GM12864 (cell line): Measurements from ENCODE around the gene SLC22A4.

ENCODE experiments used
- DNase-seq: peaks from one replicate; pipeline ENCODE4 v3.0.0-alpha.2; 2011; ENCODE audit warnings: low read depth
- H3K4me3 ChIP-seq: 2 replicates; pipeline ENCODE4 v1.5.1; 2011; ENCODE audit warnings: mild to moderate bottlenecking, low read depth, low read length, control low read depth
- CTCF ChIP-seq: IDR thresholded peaks from 2 replicates; pipeline ENCODE4 v1.5.1; 2011; ENCODE audit warnings: low read depth, mild to moderate bottlenecking, moderate library complexity, low read length, control low read depth, inconsistent platforms; ENCODE audit errors: missing control alignments

SLC22A4 gene

GRCh38 chr5:132277971-132278853, 16.0 kb upstream of the SLC22A4 start:
- H3K4me3 ChIP-seq = no peak overlapping the region
- no peak for TF ChIP-seq CTCF
- no peak for DNase-seq

GRCh38 chr5:132279801-132280200, 14.4 kb upstream of the SLC22A4 start:
- no peak overlapping the region for H3K4me3 ChIP-seq
- DNase-seq = no peak
- TF ChIP-seq CTCF = no peak

DNA sequence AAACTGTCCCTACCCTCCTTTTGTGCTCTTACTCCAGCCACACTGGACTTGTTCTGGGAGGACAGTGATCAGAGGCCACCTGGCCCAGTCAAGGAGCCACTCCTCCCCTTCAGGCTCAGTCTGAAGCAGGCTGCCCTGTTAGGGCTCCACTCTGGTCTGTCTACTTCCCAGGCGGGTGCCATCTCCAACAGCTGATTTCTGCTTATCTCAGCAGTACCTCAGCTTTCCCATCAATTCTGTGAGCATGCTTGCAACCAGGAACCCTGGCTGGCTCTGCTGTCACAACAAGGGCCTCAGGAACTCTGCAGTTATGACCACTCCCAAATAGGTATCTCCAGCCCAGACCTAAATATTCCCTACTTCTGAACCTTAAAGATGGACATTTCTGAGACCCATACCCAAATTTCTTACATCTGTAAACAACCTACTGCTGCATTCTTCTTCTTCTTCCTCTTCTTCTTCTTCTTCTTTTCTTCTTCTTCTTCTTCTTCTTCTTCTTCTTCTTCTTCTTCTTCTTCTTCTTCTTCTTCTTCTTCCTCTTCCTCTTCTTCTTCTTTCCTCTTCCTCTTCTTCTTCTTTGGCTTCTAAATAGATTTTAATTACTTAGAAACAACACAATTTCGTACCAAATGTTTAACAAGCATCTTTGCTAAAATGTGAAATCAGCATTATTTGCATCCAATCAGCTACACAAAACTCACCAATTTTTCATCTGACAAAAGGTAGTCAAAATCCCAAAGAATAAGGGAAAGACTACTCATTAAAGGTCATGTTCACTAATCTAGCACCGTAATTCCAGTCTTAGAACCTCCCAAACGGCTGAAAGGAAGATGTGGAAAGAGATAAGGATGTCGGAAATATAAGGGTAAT, 13.6 kb upstream of the SLC22A4 start:
- DNase-seq = no peak
- TF ChIP-seq CTCF = no peak
- no peak overlapping the region for H3K4me3 ChIP-seq

GRCh38 chr5:132281856-132282614, 12.2 kb upstream of the SLC22A4 start:
- no peak for DNase-seq
- TF ChIP-seq CTCF = no peak
- no peak overlapping the region for H3K4me3 ChIP-seq

DNA sequence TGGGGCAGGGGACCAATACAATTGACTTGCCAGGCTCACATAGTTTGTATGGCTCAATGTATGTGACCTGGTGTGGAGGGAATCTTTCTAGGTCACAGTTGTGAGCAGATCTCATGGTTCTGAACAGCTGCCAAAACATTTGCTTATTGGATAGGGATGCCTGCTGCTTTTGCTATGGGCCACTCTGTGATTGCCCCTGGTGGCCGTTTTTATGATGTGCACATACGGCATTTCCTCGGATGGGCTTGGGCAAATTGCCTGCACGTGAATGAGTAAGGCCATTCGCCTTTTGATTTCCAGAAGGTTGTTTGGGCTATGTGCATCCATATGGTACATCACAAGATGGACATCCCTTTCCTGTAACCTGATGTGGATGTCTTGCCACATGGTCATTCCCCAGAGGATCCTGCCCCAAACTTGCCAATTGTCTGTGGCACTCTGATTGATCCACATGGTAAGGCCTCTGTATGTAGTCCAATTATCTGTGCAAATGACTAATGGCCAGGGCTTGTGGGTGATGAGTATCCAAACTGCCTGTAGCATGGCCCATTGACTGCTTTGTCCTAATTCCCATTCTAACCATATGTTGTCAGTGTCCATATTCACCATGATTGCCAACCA, 10.7 kb upstream of the SLC22A4 start:
- peak; percentile 65 for TF ChIP-seq CTCF
- DNase-seq = no peak
- no peak overlapping the region for H3K4me3 ChIP-seq

GRCh38 chr5:132289097-132289496, 5.1 kb upstream of the SLC22A4 start:
- no peak overlapping the region for H3K4me3 ChIP-seq
- no peak for DNase-seq
- no peak for TF ChIP-seq CTCF
